Epithelial cell of esophagus (primary cell): ENCODE measurements around the gene RPTOR.

Experiments used
- DNase-seq: peaks from one replicate; pipeline ENCODE4 v3.0.0; 2010; ENCODE audit warnings: low read depth
- H3K4me3 ChIP-seq: 2 replicates; pipeline ENCODE4 v1.5.1; 2011; ENCODE audit warnings: mild to moderate bottlenecking, low read length, control low read depth
- TF ChIP-seq, protein P1 (sequence below): IDR thresholded peaks from 2 replicates; pipeline ENCODE4 v1.5.1; 2011; ENCODE audit warnings: low read depth, mild to moderate bottlenecking, low read length, control low read depth, inconsistent platforms; ENCODE audit not compliant: insufficient read depth; ENCODE audit errors: missing control alignments

The RPTOR gene

DNA sequence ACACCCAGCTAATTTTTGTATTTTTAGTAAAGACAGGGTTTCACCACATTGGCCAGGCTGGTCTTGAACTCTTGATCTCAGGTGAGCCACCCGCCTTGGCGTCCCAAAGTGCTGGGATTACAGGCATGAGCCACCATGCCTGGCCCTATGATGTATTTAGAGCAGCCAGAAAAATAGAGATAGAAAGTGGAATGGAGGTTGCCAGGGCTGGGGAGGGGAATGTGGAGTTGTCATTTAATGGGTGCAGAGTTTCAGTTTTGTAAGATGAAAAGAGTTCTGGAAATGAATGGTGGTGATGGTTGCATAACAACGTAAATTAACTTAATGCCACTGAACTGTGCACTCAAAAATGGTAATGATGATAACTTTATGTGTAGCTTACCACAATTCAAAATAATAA lies 36.7 kb upstream of the RPTOR start:
- TF ChIP-seq, protein P1, sequence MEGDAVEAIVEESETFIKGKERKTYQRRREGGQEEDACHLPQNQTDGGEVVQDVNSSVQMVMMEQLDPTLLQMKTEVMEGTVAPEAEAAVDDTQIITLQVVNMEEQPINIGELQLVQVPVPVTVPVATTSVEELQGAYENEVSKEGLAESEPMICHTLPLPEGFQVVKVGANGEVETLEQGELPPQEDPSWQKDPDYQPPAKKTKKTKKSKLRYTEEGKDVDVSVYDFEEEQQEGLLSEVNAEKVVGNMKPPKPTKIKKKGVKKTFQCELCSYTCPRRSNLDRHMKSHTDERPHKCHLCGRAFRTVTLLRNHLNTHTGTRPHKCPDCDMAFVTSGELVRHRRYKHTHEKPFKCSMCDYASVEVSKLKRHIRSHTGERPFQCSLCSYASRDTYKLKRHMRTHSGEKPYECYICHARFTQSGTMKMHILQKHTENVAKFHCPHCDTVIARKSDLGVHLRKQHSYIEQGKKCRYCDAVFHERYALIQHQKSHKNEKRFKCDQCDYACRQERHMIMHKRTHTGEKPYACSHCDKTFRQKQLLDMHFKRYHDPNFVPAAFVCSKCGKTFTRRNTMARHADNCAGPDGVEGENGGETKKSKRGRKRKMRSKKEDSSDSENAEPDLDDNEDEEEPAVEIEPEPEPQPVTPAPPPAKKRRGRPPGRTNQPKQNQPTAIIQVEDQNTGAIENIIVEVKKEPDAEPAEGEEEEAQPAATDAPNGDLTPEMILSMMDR = no peak
- DNase-seq = no peak
- no peak overlapping the region for H3K4me3 ChIP-seq

DNA sequence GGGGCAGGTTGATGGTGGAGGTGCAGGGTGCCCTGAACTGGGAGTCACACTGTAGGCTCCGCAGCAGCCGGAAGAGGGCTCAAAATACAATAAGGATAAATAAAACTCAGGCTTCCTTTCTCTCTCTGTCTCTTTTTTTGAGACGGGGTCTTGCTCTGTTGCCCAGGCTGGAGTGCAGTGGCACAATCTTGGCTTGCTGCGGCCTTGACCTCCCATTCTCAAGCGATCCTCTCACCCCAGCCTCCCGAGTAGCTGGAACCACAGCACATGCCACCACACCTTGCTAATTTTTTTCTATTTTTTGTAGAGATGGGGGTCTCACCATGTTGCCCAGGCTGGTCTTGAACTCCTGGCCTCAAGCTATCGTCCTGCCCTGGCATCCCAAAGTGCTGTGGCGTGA lies 35.3 kb upstream of the RPTOR start:
- no peak overlapping the region for H3K4me3 ChIP-seq
- DNase-seq = no peak
- TF ChIP-seq, protein P1 = no peak

- H3K4me3 ChIP-seq = no peak overlapping the region
- DNase-seq = no peak
- TF ChIP-seq, protein P1 = no peak
Measured at GRCh38 chr17:80510132-80510531, 34.5 kb upstream of the RPTOR start.

- no peak for DNase-seq
- H3K4me3 ChIP-seq = no peak overlapping the region
- TF ChIP-seq, protein P1 = no peak
Measured at GRCh38 chr17:80510772-80511171, 33.9 kb upstream of the RPTOR start.

- H3K4me3 ChIP-seq = no peak overlapping the region
- DNase-seq = no peak
- TF ChIP-seq, protein P1 = no peak
Measured at GRCh38 chr17:80511222-80512180, 33.1 kb upstream of the RPTOR start.

DNA sequence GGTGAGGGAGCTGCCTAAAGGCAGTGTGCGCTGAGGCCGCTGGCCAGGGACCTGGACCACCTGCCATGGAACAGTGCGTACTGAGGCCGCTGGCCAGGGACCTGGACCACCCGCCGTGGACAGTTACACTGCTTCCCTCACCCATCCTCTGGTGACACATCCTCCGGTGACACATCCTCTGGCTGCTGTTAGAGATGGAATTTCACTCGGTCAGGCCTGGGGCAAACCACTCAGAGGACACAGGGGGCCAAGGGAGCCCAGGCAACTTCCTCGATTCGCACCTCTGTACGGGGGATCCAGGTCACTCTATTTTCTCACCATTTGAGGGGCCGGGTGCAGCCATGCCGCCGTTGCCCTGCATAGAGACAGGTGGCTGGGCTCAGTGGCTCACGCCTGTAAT lies 32.4 kb upstream of the RPTOR start:
- H3K4me3 ChIP-seq = no peak overlapping the region
- peak; percentile 29 for DNase-seq
- TF ChIP-seq, protein P1 = no peak
